ENCODE data around the gene SORL1-AS1.

DNA sequence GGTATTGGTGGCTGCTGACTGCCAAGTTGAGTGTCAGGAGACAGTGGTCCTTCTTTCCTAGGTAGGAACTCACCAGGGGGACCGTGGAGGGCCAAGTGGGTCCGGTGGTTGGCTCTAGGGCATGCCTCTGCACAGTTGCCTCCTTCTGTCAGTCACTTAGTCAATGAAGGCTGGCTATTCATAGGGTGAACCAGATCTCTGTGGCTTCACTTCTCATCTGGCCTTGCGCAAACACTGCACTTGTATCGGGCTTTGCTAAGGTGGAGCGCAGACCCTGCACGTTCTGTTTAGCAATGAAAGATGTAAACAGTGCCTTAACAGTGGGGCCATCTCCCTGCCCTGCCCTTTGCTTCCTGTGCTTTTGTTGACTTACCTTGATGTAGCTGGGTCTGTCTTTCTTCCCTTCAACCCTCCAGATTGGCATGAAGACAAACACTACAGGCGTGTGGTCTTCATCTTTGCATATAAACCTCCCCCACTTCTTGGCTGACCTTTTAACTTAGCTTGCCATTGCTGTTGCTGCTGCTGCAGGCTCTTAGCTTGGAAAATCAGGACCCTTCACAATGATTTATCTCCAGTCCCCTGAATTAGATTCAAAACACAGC lies 6.7 kb upstream of the SORL1-AS1 start:
- no peak for TF ChIP-seq POLR2AphosphoS5 (IDR thresholded peaks at IDR 0.05; ENCODE audit: low read depth, low read length)
- TF ChIP-seq, protein P1, sequence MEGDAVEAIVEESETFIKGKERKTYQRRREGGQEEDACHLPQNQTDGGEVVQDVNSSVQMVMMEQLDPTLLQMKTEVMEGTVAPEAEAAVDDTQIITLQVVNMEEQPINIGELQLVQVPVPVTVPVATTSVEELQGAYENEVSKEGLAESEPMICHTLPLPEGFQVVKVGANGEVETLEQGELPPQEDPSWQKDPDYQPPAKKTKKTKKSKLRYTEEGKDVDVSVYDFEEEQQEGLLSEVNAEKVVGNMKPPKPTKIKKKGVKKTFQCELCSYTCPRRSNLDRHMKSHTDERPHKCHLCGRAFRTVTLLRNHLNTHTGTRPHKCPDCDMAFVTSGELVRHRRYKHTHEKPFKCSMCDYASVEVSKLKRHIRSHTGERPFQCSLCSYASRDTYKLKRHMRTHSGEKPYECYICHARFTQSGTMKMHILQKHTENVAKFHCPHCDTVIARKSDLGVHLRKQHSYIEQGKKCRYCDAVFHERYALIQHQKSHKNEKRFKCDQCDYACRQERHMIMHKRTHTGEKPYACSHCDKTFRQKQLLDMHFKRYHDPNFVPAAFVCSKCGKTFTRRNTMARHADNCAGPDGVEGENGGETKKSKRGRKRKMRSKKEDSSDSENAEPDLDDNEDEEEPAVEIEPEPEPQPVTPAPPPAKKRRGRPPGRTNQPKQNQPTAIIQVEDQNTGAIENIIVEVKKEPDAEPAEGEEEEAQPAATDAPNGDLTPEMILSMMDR (IDR thresholded peaks at IDR 0.05), result no peak
- TF ChIP-seq, protein P2, sequence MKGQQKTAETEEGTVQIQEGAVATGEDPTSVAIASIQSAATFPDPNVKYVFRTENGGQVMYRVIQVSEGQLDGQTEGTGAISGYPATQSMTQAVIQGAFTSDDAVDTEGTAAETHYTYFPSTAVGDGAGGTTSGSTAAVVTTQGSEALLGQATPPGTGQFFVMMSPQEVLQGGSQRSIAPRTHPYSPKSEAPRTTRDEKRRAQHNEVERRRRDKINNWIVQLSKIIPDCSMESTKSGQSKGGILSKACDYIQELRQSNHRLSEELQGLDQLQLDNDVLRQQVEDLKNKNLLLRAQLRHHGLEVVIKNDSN (IDR thresholded peaks at IDR 0.05; ENCODE audit: borderline replicate concordance, low read depth), result no peak
- TF ChIP-seq FOXJ3 (CRISPR knock-in tag; IDR thresholded peaks at IDR 0.05), result no peak
- TF ChIP-seq RFX5 (IDR thresholded peaks at IDR 0.05; ENCODE audit: low read length), result no peak
- no peak for TF ChIP-seq TAF1 (IDR thresholded peaks at IDR 0.05; ENCODE audit: borderline replicate concordance, low read depth, low read length)
- no peak for TF ChIP-seq CHD2 (IDR thresholded peaks at IDR 0.05; ENCODE audit: low read length, partially characterized antibody)
- no peak for TF ChIP-seq YY1 (IDR thresholded peaks at IDR 0.05; ENCODE audit: low read depth)
- no peak for TF ChIP-seq JUND (IDR thresholded peaks at IDR 0.05)

All from SK-N-SH (cell line).